T-helper 1 cell treated with Interleukin-12 subunit alpha and Interleukin-12 subunit beta and Interleukin-4 antibody, amounts not matched to agents 30 μg/mL and 1 μg/mL, for 36 hours (primary cell): ENCODE results near the gene NFS1.

ENCODE experiments used
- H3K27ac Mint-ChIP-seq: one replicate; pipeline ENCODE4 v1.8.0; 2021; ENCODE audit warnings: mild to moderate bottlenecking, mixed read lengths
- H3K27me3 Mint-ChIP-seq: one replicate; pipeline ENCODE4 v1.8.0; 2021; ENCODE audit warnings: low read depth, mixed read lengths
- H3K36me3 Mint-ChIP-seq: one replicate; pipeline ENCODE4 v1.8.0; 2021; ENCODE audit warnings: low read depth, mixed read lengths
- H3K4me1 Mint-ChIP-seq: one replicate; pipeline ENCODE4 v1.8.0; 2021; ENCODE audit warnings: low read depth, mixed read lengths
- H3K4me3 Mint-ChIP-seq: one replicate; pipeline ENCODE4 v1.8.0; 2021; ENCODE audit warnings: mild to moderate bottlenecking, moderate library complexity, mixed read lengths
- H3K9me3 Mint-ChIP-seq: one replicate; pipeline ENCODE4 v1.8.0; 2021; ENCODE audit warnings: mixed read lengths

NFS1 gene

GRCh38 chr20:35636095-35636494 lies 63.1 kb downstream of the NFS1 start:
- Mint-ChIP-seq H3K4me1 (peaks cover 23% of the 10 kb centered on the region), H3K27me3 (no peaks in the 10 kb centered on the region), H3K27ac (no peak overlapping the region), H3K9me3 (no peaks in the 10 kb centered on the region), H3K36me3 (peaks cover 9% of the 10 kb centered on the region), H3K4me3 (no peak overlapping the region)

GRCh38 chr20:35635652-35636051 lies 63.5 kb downstream of the NFS1 start:
- H3K4me1 Mint-ChIP-seq = peaks cover 20% of the 10 kb centered on the region
- H3K27me3 Mint-ChIP-seq = no peaks in the 10 kb centered on the region
- H3K27ac Mint-ChIP-seq = no peak overlapping the region
- no peak overlapping the region for H3K4me3 Mint-ChIP-seq
- H3K36me3 Mint-ChIP-seq = peaks cover 9% of the 10 kb centered on the region
- H3K9me3 Mint-ChIP-seq = no peaks in the 10 kb centered on the region

DNA sequence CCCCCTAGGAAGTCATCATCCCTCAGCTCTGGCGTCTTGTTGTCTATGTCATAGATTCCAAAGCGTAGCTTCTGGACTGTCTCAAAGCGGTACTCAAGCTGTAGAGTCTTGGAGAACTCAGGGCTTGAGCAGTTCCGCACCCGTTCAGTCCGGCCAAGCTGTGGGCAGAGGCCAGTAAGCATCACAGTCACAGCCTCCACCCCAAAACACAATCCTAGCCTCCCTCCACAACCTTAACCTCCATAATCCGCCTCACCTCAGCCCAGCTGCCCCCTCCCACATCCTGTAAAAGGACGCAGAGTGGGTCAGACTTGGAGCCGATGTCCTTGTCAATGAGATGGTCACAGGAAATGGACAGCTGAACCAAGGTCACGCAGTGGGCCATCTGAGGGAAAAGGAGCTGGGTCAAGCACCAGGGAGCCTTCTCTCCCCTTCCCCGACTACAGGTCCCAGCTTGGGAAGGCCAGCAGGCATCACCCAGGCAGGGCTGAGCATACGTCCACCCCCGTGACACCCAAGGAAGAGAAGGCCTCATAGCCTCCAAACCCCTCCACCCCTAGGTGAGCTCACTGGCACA lies 66.5 kb downstream of the NFS1 start:
- Mint-ChIP-seq H3K4me1 (peaks cover 11% of the 10 kb centered on the region), H3K27me3 (no peaks in the 10 kb centered on the region), H3K4me3 (no peak overlapping the region), H3K36me3 (peaks cover 24% of the 10 kb centered on the region), H3K27ac (no peak overlapping the region), H3K9me3 (no peaks in the 10 kb centered on the region)

- Mint-ChIP-seq H3K27me3 (no peaks in the 10 kb centered on the region), H3K9me3 (no peaks in the 10 kb centered on the region), H3K36me3 (peaks cover 30% of the 10 kb centered on the region), H3K4me1 (peaks cover 10% of the 10 kb centered on the region), H3K27ac (no peak overlapping the region), H3K4me3 (no peak overlapping the region)
Measured at GRCh38 chr20:35630636-35631035, 68.5 kb downstream of the NFS1 start.

DNA sequence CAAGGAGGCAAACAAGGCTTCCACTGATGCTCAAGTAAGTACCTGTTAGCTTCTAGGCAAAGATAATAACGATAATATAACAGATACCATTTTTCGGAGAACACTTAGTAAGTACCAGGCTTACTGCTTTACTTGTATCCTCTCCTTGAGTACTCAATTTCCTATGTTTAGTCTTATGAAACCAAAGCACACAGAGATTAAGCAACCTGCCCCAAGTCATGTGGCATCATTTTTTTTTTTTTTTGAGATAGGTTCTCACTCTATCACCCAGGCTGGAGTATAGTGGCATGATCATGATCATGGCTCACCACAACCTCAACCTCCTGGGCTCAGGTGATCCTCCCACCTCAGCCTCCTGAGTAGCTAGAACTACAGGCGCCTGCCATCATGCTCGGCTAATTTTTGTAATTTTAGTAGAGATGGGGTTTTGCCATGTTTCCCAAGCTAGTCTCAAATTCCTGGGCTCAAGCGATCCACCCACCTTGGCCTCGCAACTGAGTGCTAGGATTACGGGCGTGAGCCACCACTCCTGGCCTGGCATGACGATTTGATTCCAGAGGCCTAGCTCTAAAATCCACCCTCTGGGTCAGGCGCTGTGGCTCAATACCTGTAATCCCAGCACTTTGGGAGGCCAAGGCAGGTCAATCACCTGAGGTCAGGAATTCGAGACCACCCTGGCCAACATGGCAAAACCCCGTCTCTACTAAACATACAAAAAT lies 69.6 kb downstream of the NFS1 start:
- no peak overlapping the region for H3K27ac Mint-ChIP-seq

DNA sequence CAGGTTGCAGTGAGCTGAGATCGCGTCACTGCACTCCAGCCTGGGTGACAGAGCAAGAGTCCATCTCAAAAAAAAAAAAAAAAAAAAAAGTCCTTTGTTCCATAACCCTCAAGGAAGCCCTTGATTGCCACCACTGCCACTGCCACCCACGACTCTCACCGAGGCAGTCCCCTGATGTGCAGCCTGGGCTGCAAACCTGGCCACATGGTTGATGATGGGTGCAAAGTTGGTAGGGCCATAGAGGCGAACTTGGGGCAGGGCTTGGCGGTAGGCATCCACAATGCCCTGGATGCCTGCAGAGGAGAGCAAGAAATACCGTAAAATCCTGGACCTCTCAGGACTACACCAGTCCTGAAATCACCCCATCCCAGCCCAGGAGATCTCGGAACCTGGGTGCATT lies 72.0 kb downstream of the NFS1 start:
- Mint-ChIP-seq H3K4me1 (no peaks in the 10 kb centered on the region), H3K27ac (no peak overlapping the region), H3K27me3 (no peaks in the 10 kb centered on the region), H3K9me3 (no peaks in the 10 kb centered on the region), H3K36me3 (peaks cover 28% of the 10 kb centered on the region), H3K4me3 (no peak overlapping the region)

More for the DNA sequence above, 69.6 kb downstream of the NFS1 start:
- H3K4me3 Mint-ChIP-seq = no peak overlapping the region
- peaks cover 4% of the 10 kb centered on the region for H3K4me1 Mint-ChIP-seq
- H3K9me3 Mint-ChIP-seq = no peaks in the 10 kb centered on the region
- H3K27me3 Mint-ChIP-seq = no peaks in the 10 kb centered on the region
- peaks cover 30% of the 10 kb centered on the region for H3K36me3 Mint-ChIP-seq

- Mint-ChIP-seq H3K4me1 (peaks cover 1% of the 10 kb centered on the region), H3K9me3 (no peaks in the 10 kb centered on the region), H3K27ac (no peak overlapping the region), H3K27me3 (no peaks in the 10 kb centered on the region), H3K36me3 (peaks cover 32% of the 10 kb centered on the region), H3K4me3 (no peak overlapping the region)
Measured at GRCh38 chr20:35626386-35627001, 72.7 kb downstream of the NFS1 start.

GRCh38 chr20:35625584-35626385 lies 73.4 kb downstream of the NFS1 start:
- Mint-ChIP-seq H3K9me3 (no peaks in the 10 kb centered on the region), H3K27me3 (no peaks in the 10 kb centered on the region), H3K4me3 (no peak overlapping the region), H3K36me3 (peaks cover 33% of the 10 kb centered on the region), H3K27ac (peak overlapping the region; percentile 13), H3K4me1 (peaks cover 2% of the 10 kb centered on the region)

DNA sequence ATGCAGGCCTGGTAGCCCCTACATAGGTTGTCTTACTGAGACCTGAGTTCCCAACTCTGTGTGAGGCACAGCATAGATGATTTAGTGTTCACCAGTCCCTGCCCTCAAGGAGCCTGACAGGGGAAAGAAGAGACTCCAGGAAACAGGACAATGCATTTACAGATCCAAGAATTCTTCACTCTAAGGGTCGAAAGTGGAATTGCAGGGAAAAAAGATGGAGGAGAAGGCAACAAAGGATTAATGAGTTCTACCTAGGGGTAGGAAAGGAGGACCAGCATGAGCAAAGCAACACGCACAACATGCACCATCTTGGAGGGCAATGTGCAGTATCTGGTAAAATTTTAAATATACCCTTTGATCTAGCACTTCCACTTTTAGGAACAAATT lies 77.6 kb downstream of the NFS1 start:
- Mint-ChIP-seq H3K9me3 (no peaks in the 10 kb centered on the region), H3K27me3 (no peaks in the 10 kb centered on the region), H3K4me3 (no peak overlapping the region), H3K4me1 (peaks cover 26% of the 10 kb centered on the region), H3K27ac (no peak overlapping the region), H3K36me3 (peaks cover 10% of the 10 kb centered on the region)

- peaks cover 26% of the 10 kb centered on the region for H3K4me1 Mint-ChIP-seq
- H3K27ac Mint-ChIP-seq = no peak overlapping the region
- H3K27me3 Mint-ChIP-seq = no peaks in the 10 kb centered on the region
- peaks cover 10% of the 10 kb centered on the region for H3K36me3 Mint-ChIP-seq
- H3K9me3 Mint-ChIP-seq = no peaks in the 10 kb centered on the region
- no peak overlapping the region for H3K4me3 Mint-ChIP-seq
Measured at GRCh38 chr20:35620818-35621559, 78.2 kb downstream of the NFS1 start.

DNA sequence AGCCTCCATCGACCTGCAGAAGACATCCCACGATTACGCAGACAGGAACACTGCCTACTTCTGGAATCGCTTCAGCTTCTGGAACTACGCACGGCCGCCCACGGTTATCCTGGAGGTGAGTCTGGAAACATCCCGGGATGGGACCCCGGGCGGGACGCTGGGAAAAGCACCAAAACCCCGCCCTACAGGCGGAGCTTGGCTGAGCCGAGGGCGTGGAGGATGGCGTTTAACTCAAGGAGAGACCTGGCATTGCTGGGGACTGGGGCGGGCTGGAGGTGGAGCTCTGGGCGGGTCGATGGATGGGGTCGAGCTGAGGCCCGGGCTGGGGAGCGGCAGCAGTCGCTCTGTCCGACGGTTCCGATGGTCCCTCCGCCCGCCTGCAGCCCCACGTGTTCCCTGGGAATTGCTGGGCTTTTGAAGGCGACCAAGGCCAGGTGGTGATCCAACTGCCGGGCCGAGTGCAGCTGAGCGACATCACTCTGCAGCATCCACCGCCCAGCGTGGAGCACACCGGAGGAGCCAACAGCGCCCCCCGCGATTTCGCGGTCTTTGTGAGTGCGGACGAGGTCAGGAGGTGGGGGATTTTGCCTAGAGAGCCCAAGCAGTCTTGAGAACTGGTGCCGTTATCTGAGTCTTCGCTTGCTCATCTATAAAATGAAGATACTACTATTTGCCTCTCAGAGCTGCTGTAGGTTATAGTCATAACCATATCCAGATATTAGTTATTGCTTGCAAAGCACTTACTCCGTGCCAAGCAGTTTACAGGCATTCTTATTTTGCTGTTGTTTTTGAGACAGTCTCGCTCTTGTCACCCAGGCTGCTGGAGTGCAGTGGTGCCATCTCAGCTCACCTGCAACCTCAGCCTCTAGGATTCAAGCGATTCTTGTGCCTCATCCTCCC lies 79.7 kb downstream of the NFS1 start:
- Mint-ChIP-seq H3K27me3 (no peaks in the 10 kb centered on the region), H3K36me3 (peaks cover 4% of the 10 kb centered on the region), H3K9me3 (no peaks in the 10 kb centered on the region), H3K4me3 (peak overlapping the region; percentile 87), H3K4me1 (peaks cover 29% of the 10 kb centered on the region), H3K27ac (peak overlapping the region; percentile 82)

- Mint-ChIP-seq H3K4me3 (peak overlapping the region; percentile 87), H3K4me1 (peaks cover 29% of the 10 kb centered on the region), H3K27ac (peak overlapping the region; percentile 91), H3K27me3 (no peaks in the 10 kb centered on the region), H3K9me3 (no peaks in the 10 kb centered on the region), H3K36me3 (peaks cover 4% of the 10 kb centered on the region)
Measured at GRCh38 chr20:35618263-35619131, 80.7 kb downstream of the NFS1 start.
